Parathyroid adenoma (tissue), 2 donors: ENCODE results near the gene DDX56.

Experiments
- H2AFZ ChIP-seq: fragments of 300-600 bp; sonication (generic); one replicate; pipeline ENCODE4 v1.7.0; 2017; ENCODE audit warnings: antibody characterized with exemption, mild to moderate bottlenecking
- H3K27ac ChIP-seq: fragments of 300-600 bp; sonication (generic); one replicate; pipeline ENCODE4 v1.7.0; 2017
- H3K27me3 ChIP-seq: fragments of 300-600 bp; sonication (generic); one replicate; pipeline ENCODE4 v1.7.0; 2017; ENCODE audit warnings: low read length; ENCODE audit not compliant: control insufficient read depth, insufficient read depth
- H3K36me3 ChIP-seq: fragments of 300-600 bp; sonication (generic); one replicate; pipeline ENCODE4 v1.7.0; 2017; ENCODE audit warnings: low read length; ENCODE audit not compliant: control insufficient read depth, insufficient read depth
- H3K4me1 ChIP-seq: fragments of 300-600 bp; sonication (generic); one replicate; pipeline ENCODE4 v1.7.0; 2017; ENCODE audit warnings: control low read depth
- H3K4me2 ChIP-seq: fragments of 300-600 bp; sonication (generic); one replicate; pipeline ENCODE4 v1.7.0; 2017; ENCODE audit warnings: low read length
- H3K4me3 ChIP-seq: fragments of 300-600 bp; sonication (generic); one replicate; pipeline ENCODE4 v1.7.0; 2017; ENCODE audit warnings: low read depth, low read length
- H3K79me2 ChIP-seq: fragments of 300-600 bp; sonication (generic); one replicate; pipeline ENCODE4 v1.7.0; 2017; ENCODE audit warnings: control low read depth
- H3K9ac ChIP-seq: fragments of 300-600 bp; sonication (generic); one replicate; pipeline ENCODE4 v1.7.0; 2017; ENCODE audit warnings: mild to moderate bottlenecking
- H3K9me3 ChIP-seq: fragments of 300-600 bp; sonication (generic); one replicate; pipeline ENCODE4 v1.7.0; 2017; ENCODE audit warnings: low read length; ENCODE audit not compliant: control insufficient read depth
- CTCF ChIP-seq: fragments of 300-600 bp; sonication (generic); IDR thresholded peaks from one replicate; pipeline ENCODE4 v1.7.0; 2017; ENCODE audit warnings: antibody characterized with exemption, mild to moderate bottlenecking
- donor health status: primary hyperparathyroidism.

Gene DDX56

GRCh38 chr7:44595934-44596635, 22.4 kb upstream of the DDX56 start:
- Histone ChIP-seq H3K27me3 (no peaks in the 10 kb centered on the region), H2AFZ (peak overlapping the region; percentile 23), H3K79me2 (no peaks in the 10 kb centered on the region), H3K4me3 (no peak overlapping the region), H3K9me3 (no peaks in the 10 kb centered on the region), H3K4me1 (peaks cover 3% of the 10 kb centered on the region), H3K27ac (no peak overlapping the region), H3K9ac (no peak overlapping the region), H3K36me3 (no peaks in the 10 kb centered on the region), H3K4me2 (peak overlapping the region; percentile 51)
- no peak for TF ChIP-seq CTCF

- Histone ChIP-seq H3K79me2 (no peaks in the 10 kb centered on the region), H3K9ac (no peak overlapping the region), H3K4me1 (peaks cover 2% of the 10 kb centered on the region), H3K9me3 (no peaks in the 10 kb centered on the region), H3K4me2 (no peak overlapping the region), H3K4me3 (no peak overlapping the region), H3K27me3 (no peaks in the 10 kb centered on the region), H3K27ac (no peak overlapping the region), H3K36me3 (no peaks in the 10 kb centered on the region), H2AFZ (no peak overlapping the region)
- no peak for TF ChIP-seq CTCF
These were observed 17.2 kb upstream of the DDX56 start for GRCh38 chr7:44590910-44591309.

DNA sequence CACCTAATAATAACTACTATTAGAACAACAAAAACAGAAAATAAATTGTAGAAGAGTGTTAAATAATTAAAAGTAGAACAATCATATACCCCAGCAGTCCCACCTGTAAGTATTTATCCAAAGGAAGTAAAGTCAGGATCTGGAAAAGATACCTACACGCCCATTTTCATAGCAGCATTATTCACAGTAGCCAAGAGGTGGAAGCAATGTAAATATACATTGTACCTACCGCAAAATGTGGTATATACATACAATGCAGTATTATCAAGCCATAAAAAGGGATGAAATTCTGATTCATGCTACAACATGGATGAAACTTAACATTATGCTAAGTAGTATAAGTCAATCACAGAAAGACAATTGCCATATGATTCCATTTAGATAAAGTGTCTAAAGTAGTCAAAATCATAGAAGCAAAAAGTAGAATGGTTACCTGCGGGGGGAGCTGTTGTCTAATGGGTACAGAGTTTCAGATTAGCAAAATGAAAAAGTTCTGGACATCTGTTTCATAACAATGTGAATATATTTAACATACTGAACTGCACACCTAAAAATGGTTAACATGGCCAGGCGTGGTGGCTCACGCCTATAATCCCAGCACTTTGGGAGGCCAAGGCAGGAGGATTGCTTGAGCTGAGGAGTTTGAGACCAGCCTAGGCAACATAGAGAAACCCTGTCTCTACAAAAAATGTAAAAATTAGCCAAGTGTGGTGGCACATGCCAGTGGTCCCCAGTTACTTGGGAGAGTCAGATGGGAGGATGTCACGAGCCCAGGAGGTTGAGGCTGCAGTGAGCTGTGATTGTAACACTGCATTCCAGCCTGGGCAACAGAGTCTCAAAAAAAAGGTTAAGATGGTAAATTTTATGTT, 14.4 kb upstream of the DDX56 start:
- no peak overlapping the region for H3K4me2 ChIP-seq
- TF ChIP-seq CTCF, result peak; percentile 73
- H3K79me2 ChIP-seq, result no peaks in the 10 kb centered on the region
- no peak overlapping the region for H2AFZ ChIP-seq
- H3K4me3 ChIP-seq, result no peak overlapping the region
- H3K27ac ChIP-seq, result no peak overlapping the region
- H3K4me1 ChIP-seq, result no peaks in the 10 kb centered on the region
- H3K9me3 ChIP-seq, result no peaks in the 10 kb centered on the region
- H3K27me3 ChIP-seq, result no peaks in the 10 kb centered on the region
- no peak overlapping the region for H3K9ac ChIP-seq
- no peaks in the 10 kb centered on the region for H3K36me3 ChIP-seq

DNA sequence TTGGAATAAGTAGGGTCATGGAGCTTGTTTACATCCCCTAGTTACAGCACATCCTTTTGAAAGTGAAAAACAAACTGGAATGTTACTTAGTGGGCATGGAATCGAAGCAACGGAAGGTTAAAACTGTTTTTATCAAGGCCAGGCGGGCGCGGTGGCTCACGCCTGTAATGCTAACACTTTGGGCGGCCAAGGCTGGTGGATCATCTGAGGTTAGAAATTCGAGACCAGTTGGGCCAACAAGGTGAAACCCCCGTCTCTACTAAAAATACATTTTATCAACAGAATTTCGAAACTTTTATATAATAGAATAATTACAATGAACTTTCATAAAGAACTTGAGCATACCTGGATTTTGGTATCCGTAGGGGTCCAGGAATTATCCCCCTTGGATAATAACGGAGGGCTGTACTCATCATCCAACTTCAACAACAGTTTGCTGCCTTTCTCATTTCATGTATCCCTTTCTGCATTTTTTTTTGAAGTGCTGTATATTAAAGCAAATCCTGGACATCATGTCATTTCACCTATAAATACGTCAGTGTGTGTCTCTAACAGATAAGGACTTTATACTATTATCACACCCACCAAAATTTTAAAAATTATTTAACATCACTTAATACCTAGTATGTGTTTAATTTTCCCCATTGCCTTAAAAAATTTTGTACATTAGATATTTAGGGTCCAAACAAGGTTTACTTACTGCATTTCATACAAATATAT, 9.6 kb upstream of the DDX56 start:
- Histone ChIP-seq H3K36me3 (no peaks in the 10 kb centered on the region), H3K27ac (peak overlapping the region; percentile 99), H3K4me2 (no peak overlapping the region), H3K9ac (no peak overlapping the region), H3K27me3 (no peaks in the 10 kb centered on the region), H3K4me3 (no peak overlapping the region), H2AFZ (peak overlapping the region; percentile 99), H3K9me3 (no peaks in the 10 kb centered on the region), H3K4me1 (peaks cover 20% of the 10 kb centered on the region), H3K79me2 (peaks cover 12% of the 10 kb centered on the region)
- no peak for TF ChIP-seq CTCF
